ENCODE measurements around the gene LCN1. TPM values are rescaled to one million over a fixed set of nuclear protein-coding genes. Genes with fewer than 3 reads are reported as not detected.

LCN1 gene
- total RNA-seq, 3 donors from 2014 or later = not detected

DNA sequence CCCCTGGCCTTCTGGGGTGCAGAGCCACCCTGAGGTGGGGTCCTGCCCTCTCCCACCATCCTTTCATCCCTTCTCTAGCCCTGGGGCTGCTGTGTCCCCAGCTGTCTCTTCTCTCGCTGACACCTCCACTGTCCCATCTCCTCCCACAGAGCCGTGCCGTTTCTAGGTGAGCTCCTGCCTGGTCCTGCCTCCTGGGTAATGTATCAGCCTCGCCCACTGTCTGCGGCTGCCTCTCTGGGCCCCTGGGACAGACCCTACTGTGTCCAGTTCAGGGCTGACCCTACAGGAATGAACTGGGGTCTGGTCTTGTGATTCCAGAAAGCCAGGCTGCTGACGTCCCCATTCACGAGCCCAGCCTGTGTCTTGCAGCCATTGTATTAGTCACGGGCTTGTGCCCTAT, 44.4 kb downstream of the LCN1 start:
- ATAC-seq = no peak
- DNase-seq = no peak
- Mint-ChIP-seq H3K4me1 (ENCODE audit: low read depth) (no peaks in the 10 kb centered on the region), H3K4me3 (no peak overlapping the region), H3K9me3 (peaks cover 8% of the 10 kb centered on the region), H3K36me3 (ENCODE audit: insufficient read depth) (no peaks in the 10 kb centered on the region), H3K27me3 (ENCODE audit: low read depth) (peaks cover 30% of the 10 kb centered on the region)

DNA sequence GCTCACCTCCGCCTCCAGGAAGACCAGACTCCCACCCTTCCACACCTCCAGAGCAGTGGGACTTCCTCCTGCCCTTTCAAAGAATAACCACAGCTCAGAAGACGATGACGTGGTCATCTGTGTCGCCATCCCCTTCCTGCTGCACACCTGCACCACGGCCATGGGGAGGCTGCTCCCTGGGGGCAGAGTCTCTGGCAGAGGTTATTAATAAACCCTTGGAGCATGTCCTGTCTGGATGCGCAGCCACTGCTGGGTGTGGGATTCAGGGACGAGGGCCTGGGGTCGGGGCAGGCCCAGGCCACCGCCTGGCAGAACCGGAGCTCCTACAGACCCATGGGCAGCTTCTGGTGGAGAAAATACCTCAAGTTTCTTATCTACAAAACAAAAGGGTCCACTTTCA, 45.3 kb downstream of the LCN1 start:
- no peaks in the 10 kb centered on the region for H3K36me3 Mint-ChIP-seq (ENCODE audit: insufficient read depth)
- H3K4me3 Mint-ChIP-seq = no peak overlapping the region
- H3K9me3 Mint-ChIP-seq = peaks cover 8% of the 10 kb centered on the region
- no peaks in the 10 kb centered on the region for H3K4me1 Mint-ChIP-seq (ENCODE audit: low read depth)
- peaks cover 27% of the 10 kb centered on the region for H3K27me3 Mint-ChIP-seq (ENCODE audit: low read depth)
- DNase-seq (no peak), ATAC-seq (no peak)

DNA sequence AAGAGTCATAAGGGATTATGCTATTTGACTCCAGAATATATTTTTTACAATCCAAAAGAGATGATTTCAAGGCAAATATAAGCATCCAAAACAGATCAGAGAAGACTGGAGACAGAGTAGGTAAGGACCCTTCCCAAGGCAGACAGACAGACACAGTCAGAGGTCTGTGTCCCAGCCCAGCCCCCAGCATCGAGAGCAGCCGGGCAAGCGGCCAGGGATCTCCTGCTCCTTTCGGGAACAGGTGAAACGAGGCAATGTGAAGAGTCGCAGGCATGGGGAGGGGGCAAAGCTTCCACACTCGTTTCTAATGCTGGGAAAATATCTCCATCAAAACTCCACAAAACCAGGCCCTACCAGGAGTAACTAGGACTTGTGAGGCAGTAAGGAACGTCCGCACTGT, 46.1 kb downstream of the LCN1 start:
- DNase-seq (no peak), ATAC-seq (no peak)
- Mint-ChIP-seq H3K4me1 (ENCODE audit: low read depth) (no peaks in the 10 kb centered on the region), H3K36me3 (ENCODE audit: insufficient read depth) (no peaks in the 10 kb centered on the region), H3K4me3 (no peak overlapping the region), H3K27me3 (ENCODE audit: low read depth) (peaks cover 27% of the 10 kb centered on the region), H3K9me3 (peaks cover 8% of the 10 kb centered on the region)

DNA sequence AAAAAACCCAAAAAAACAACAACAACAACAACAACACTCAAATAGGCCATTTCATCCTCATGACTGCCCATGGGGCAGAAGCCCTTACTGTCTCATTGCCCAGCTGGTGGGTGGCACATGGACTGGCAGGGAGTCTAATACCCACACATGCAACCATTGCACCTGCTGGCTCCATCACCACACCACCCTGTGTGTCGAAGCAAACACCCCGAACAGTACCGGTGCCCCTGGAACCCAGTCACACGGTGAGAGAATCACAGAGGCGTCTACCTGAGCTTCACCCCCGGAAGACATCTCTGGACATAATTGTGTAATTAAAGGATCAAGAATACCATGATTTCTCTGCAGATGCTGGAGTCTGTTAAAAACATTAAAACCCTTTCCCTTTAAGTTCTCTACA, 46.8 kb downstream of the LCN1 start:
- H3K4me1 Mint-ChIP-seq (ENCODE audit: low read depth) = no peaks in the 10 kb centered on the region
- H3K36me3 Mint-ChIP-seq (ENCODE audit: insufficient read depth) = no peaks in the 10 kb centered on the region
- no peak for ATAC-seq
- DNase-seq = no peak
- no peak overlapping the region for H3K4me3 Mint-ChIP-seq
- peaks cover 8% of the 10 kb centered on the region for H3K9me3 Mint-ChIP-seq
- peaks cover 27% of the 10 kb centered on the region for H3K27me3 Mint-ChIP-seq (ENCODE audit: low read depth)

DNA sequence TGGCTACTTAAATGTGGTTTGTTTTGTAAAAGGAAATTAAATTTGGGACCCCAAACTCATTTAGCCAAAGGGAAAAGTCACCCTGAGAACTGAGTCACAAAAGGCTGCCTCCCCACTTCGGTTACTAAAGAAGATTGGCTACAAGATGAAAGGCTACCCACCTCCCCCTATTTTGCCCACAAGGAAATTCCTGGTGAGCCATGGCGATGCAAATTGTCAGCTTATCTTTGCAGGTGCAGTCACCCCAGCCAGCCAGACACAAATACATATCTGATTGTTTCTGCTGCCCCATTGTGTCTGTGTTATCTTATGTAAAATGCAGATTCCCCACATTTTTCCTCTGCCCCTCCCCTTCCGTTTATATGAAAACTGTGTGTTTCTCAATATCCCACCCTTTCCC, 49.2 kb downstream of the LCN1 start:
- H3K4me3 Mint-ChIP-seq = no peak overlapping the region
- no peaks in the 10 kb centered on the region for H3K36me3 Mint-ChIP-seq (ENCODE audit: insufficient read depth)
- H3K4me1 Mint-ChIP-seq (ENCODE audit: low read depth) = no peaks in the 10 kb centered on the region
- DNase-seq (no peak), ATAC-seq (no peak)
- H3K27me3 Mint-ChIP-seq (ENCODE audit: low read depth) = peaks cover 18% of the 10 kb centered on the region
- peaks cover 8% of the 10 kb centered on the region for H3K9me3 Mint-ChIP-seq

DNA sequence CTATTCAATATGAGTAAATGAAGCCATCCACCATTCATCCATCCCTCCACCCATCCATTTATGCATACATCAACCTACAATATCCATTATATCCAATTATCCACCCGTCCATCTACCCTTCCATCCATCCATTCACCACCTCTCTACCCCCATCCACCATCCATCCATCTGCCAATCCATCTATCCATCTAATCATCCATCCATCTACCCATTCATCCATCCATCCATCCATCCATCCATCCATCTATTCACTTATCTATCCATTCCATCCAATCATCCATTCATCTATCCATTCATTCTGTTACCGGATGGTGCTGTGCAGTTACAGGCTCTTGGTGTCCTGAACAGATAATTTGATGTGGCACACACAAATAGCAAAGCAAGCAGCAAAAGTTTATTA, 51.0 kb downstream of the LCN1 start:
- Mint-ChIP-seq H3K4me3 (no peak overlapping the region), H3K36me3 (ENCODE audit: insufficient read depth) (no peaks in the 10 kb centered on the region), H3K9me3 (peaks cover 8% of the 10 kb centered on the region), H3K27me3 (ENCODE audit: low read depth) (peaks cover 8% of the 10 kb centered on the region), H3K4me1 (ENCODE audit: low read depth) (no peaks in the 10 kb centered on the region)
- DNase-seq (no peak), ATAC-seq (no peak)

DNA sequence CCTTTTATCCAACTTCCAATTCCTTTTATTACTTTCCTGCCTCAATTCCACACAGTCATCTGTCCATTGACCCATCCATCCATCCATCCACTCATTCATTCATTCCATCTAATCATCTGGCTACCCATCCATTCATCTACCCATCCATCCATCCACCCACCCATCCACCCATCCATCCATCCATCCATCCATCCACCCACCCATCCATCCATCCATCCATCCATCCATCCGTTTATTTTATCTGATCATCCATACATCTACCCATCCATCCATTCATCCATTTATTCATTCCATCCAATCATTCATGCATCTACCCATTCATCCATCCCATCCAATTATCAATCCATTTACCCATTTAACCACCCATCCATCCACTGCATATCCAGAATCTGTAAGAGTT, 51.9 kb downstream of the LCN1 start:
- ATAC-seq (no peak), DNase-seq (no peak)
- Mint-ChIP-seq H3K4me3 (no peak overlapping the region), H3K4me1 (ENCODE audit: low read depth) (no peaks in the 10 kb centered on the region), H3K9me3 (peaks cover 8% of the 10 kb centered on the region), H3K36me3 (ENCODE audit: insufficient read depth) (no peaks in the 10 kb centered on the region), H3K27me3 (ENCODE audit: low read depth) (peaks cover 8% of the 10 kb centered on the region)

DNA sequence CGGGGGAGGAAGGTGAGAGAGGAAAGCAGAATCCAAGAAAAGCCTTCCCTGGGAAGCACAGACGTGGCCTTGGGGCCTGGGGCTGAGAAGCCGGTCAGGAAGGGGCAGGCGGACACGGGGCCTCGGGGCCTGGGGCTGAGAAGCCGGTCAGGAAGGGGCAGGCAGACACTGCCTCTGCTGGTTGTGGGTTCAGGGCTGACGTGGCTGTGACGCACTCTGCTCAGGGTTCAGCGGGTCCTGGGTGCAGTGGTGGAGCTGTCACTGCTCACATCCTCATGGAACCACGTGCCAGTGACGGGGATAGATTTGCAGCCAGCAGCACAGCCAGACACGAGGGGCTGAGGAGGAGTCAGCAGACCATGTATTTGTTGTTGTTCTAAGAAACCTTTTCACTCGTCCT, 53.1 kb downstream of the LCN1 start:
- DNase-seq (no peak), ATAC-seq (no peak)
- Mint-ChIP-seq H3K9me3 (peaks cover 2% of the 10 kb centered on the region), H3K4me3 (no peak overlapping the region), H3K4me1 (ENCODE audit: low read depth) (no peaks in the 10 kb centered on the region), H3K36me3 (ENCODE audit: insufficient read depth) (no peaks in the 10 kb centered on the region), H3K27me3 (ENCODE audit: low read depth) (peaks cover 7% of the 10 kb centered on the region)

DNA sequence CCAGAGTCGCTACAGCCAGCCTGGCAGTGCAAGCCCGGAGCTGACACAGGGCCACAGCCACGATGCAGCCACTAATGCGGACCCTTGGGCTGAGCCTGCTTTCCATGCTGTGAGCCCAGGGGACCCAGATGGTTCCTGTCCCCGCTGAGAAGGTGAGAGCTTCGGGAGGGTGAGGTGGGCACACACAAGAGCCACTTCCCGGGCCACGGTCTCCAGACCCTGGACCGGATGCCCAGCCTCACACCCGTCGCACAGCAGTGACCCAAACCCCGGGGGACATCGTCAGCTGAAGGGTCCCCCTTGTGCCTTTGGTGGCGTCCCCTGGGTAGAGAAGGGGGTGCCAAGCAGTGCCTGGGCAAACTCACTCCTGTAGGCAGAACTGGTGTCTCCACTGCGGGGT, 53.7 kb downstream of the LCN1 start:
- H3K36me3 Mint-ChIP-seq (ENCODE audit: insufficient read depth) = no peaks in the 10 kb centered on the region
- ATAC-seq (no peak), DNase-seq (no peak)
- no peaks in the 10 kb centered on the region for H3K9me3 Mint-ChIP-seq
- no peaks in the 10 kb centered on the region for H3K4me1 Mint-ChIP-seq (ENCODE audit: low read depth)
- H3K4me3 Mint-ChIP-seq = no peak overlapping the region
- H3K27me3 Mint-ChIP-seq (ENCODE audit: low read depth) = peaks cover 5% of the 10 kb centered on the region

Other genes with a start within 250 kb of the LCN1 start
- gene PPP1R26, start 41.7 kb upstream of the LCN1 start, total RNA-seq = 1 to 10 TPM in 2 of 3 donors, under 1 TPM in 1; 0.94 to 2.4 (median 1.2) TPM
- 100 to 1,000 TPM in 1 of 3 donors, 10 to 100 TPM in 2; 85.3 to 110 (median 85.7) TPM for gene MRPS2, start 20.8 kb upstream of the LCN1 start, total RNA-seq
- not detected for gene OBP2A, start 24.7 kb downstream of the LCN1 start, total RNA-seq
- gene PAEP, start 40.3 kb downstream of the LCN1 start, total RNA-seq = not detected
- not detected for gene GLT6D1, start 118.1 kb downstream of the LCN1 start, total RNA-seq
- gene LCN9, start 141.9 kb downstream of the LCN1 start, total RNA-seq = not detected
- not detected for gene SOHLH1, start 178.0 kb downstream of the LCN1 start, total RNA-seq
- under 1 TPM in 1 of 3 donors, not detected in 2; 0.05 TPM for gene KCNT1, start 180.7 kb downstream of the LCN1 start, total RNA-seq

All from activated T-cell treated with anti-CD3 and anti-CD28 coated beads, Interleukin-2, amount 50 U/mL, for 4 hours (primary cell).